Caki2 (cell line): ENCODE results near the gene BAG1. TPM values are rescaled to one million over a fixed set of nuclear protein-coding genes. Genes with fewer than 3 reads are reported as not detected.

Source experiments
- DNase-seq: peaks from one replicate; pipeline ENCODE4 v3.0.0-alpha.2; 2015; ENCODE audit warnings: low read depth
- in situ Hi-C: cut with HindIII; loops from 2 replicates; pipeline ENCODE4 v1.10.0; 2016; ENCODE audit warnings: low sequenced_read_pairs, low pct_unique_long_range_greater_than_20kb, mixed read lengths
- total RNA-seq: library from RNA; depleted of rRNA; stranded (reverse); fragments of >200 nt; shearing (Covaris generic); gene quantifications from 2 replicates; pipeline ENCODE4 v1.2.3, GENCODE V29; 2014; ENCODE audit warnings: low replicate concordance

Gene BAG1
- total RNA-seq, 1 experiment from 2014 or later, result 27.7 TPM

DNA sequence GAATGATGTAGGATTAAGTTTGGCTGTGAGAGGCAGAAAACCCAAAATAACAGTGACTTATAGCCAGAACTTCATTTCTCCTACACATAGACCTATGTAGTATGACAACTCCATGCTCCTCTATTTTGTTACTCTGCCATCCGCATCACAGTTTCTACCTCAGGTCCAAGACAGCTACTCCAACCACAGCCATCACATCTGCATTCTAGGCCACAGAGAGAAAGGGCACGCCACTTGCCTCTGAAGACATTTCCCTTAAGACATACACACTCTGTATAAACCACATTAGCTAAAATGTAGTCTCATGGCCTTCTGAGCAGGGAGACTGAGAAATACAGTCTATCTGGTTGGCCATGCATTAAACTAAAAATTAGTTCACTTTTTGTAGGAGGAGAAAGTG, 14.5 kb downstream of the BAG1 start:
- in situ Hi-C loops, result no loop called here
- no peak for DNase-seq

DNA sequence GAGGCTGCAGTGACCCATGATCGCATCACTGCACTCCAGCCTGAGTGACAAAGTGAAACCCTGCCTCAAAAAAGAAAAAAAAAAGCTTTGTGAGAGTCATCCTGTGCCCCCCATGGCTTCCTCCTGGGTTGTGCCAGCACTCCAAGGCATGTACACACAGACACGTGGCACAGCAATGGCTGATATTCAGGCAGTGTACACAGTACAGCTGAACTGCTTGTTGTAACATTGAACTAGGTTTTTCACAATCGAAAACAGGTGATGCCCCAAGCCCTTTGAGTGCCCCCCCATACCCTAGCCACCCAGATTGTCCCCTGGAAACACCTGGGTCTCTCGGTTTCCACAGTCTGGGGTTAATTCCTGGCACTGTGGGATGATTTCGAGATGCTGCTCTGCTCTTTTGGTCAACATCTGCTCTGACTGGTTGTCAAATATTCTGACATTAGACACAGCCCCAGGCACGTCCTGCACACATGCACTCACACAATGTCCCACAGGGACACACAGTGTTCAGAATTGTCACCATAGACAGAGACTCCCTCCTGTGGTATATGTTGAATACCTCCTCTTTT, 15.3 kb downstream of the BAG1 start:
- DNase-seq, result no peak
- in situ Hi-C loops, result no loop called here

DNA sequence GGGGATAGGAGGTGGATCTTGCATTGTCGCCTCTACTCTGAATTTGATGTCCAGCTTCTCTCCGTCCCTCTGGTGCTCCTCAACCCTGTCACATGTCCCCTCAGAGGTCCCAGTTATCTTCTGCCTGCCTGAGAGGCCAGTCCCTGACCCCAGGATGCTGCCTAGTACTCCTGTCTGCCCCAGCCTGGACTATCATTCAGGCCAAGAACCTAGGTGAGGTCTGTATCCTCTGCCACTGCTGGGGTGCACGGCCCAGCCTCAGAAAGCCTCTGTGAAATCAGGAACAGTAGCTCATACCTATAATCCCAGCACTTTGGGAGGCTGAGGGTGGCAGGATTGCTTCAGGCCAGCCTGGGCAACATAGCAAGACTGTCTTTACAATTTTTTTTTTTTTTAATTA, 15.9 kb downstream of the BAG1 start:
- in situ Hi-C loops, result no loop called here

DNA sequence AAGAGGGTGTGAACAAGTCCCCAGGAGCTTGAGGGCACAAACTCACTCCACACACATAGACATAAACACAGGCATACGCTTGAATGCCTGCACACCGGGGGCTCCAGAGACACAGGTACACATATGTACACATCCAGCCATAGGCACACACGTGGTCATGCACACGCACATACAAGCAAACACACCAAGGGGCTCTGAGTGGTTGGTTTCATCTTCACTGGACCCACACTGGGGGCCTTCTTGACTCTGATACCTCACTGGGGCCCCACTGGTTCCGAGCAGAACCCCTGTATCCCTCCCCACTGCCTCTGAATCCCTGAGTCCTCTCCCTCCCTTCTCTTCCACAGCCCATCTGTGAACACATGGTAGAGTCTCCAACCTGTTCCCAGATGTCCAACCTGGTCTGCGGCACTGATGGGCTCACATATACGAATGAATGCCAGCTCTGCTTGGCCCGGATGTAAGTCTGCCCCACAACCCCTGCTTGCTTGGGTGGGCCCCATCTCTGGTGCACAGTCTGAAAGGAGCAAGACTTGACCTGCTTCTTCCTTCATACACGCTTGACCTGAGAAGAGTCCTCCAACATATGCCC, 18.1 kb downstream of the BAG1 start:
- no peak for DNase-seq
- in situ Hi-C loops, result no loop called here

More for the DNA sequence above, 15.9 kb downstream of the BAG1 start:
- DNase-seq, result no peak

DNA sequence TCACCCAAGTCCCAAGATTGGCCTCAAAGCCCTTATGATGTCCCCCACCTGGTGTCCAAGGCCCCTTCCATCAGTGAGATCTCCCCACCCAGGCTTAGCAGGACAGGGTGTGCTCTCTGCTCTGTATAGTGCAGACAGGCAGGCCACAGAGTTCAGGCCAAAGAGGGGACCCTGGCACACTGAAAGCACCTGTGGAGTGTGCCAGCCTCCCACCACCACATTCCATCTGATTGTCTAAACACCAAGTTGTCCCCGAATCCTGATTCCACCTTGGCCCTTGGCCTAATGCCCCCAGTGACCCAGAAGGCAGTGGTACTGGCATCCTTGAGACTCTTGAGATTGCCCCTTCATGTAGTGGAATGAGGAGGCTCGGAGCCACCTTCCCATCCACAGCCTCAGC, 19.2 kb downstream of the BAG1 start:
- no peak for DNase-seq
- in situ Hi-C loops, result no loop called here

DNA sequence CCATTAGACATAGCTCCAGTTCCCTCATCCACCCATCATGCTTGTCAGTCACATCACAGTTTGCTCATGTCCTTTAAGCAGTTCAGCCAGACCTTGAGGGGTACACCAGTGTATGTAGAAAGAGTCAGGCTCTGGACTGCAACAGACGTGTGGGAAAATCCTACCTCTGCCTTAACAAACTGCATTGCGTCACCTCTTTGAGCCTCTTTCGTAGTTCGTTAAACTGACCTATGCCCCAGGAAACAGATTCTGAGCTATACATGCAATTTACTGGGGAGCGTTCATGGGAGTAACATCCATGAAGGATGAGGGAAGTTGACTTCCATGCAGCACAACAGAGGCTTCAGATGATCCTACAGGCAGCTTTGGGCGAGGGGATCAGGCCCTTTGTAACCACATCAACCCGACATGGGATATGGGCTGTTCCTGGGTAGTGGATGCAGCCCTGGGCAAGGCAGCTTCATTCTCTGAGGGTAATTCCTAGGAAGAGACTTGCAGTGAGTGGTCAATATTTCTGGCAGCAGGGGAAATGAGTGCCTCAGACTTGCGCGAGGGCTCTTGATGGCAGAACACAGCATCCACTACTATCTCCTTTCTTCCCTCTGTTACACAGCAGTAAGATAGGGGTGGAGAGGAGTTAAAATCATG, 20.2 kb downstream of the BAG1 start:
- no peak for DNase-seq
- in situ Hi-C loops, result no loop called here

DNA sequence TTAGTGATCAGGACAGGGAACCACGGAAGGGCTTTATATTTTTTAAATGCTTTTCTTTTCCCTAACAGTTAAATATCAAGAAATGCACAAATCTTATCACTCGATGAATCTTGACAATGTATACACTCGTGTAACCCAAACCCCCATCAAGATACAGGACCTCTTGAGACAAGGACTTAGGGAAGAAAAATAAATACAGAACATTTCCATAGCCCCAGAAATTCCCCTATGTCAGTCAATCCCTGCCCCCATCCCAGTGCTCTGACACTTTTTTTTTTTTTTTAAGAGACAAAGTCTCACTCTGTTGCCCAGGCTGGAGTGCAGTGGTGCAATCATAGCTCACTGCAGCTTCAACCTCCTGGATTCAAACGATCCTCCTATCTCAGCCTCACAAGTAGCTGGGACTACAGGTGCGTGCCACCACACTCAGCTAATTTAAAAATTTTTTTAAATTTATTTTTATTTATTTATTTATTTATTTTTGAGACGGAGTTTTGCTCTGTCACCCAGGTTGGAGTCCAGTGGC, 21.8 kb downstream of the BAG1 start:
- no peak for DNase-seq
- in situ Hi-C loops, result no loop called here

DNA sequence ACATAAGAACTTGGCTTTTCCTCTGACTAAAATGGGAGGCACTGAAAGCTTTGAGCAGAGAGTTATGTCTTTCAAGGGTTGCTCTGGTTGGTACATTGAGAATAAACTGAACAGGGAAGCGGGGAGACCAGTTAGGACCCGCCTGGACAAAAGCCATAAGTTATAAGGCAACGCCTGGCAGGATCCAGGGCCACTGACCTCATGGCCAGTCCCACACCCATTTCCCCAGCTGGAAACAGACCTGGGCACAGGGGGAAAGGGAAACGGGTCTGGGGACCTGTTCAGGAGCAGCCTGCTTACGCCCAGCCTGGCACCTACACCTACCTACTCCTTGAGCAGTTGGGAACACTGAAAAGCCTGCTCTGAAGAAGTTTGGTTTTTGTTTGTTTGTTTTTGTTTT, 23.2 kb downstream of the BAG1 start:
- no peak for DNase-seq
- in situ Hi-C loops, result no loop called here

DNA sequence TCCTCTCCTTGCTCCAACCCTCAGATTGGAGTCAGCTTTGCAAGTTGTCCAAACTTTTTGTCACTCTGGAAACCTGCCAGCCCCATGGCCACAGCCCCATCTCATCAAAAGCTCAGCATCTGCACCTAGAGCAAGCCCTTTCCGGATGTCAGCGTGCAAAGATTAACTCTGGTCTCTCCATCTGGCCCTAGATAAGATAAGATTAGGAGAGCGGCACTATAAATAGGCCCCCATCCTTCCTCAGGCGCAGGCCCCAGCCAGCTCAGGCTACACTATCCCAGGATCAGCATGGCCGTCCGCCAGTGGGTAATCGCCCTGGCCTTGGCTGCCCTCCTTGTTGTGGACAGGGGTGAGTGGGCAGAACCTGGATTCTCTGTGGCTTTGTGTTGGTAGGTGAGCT, 24.6 kb downstream of the BAG1 start, which contains the start of gene SPINK4:
TSS of gene SPINK4 (plus strand) at position 247 of the 400 bp plus-strand sequence. CDS start at position 289, 42 bp downstream.
- DNase-seq, result no peak

DNA sequence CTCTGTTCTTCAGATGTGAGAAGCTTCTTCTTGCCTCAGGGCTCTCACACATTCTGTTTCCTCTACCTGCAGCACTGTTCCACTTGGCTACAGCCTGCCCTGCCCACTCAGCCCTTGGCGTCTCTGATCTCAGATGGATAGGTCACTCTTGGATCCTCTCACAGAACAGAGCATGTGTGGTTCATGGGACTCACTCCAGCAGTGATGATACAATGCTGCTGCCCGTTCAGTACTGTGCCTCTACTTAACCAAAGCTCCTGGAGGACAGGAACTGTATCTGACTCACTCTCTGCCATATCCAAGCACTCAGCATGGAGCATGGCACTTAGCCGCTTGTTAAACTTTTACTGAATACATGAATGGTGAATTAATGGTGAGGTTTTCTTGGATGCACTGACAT, 27.9 kb downstream of the BAG1 start:
- in situ Hi-C loops, result no loop called here
- no peak for DNase-seq

More for the DNA sequence above, 24.6 kb downstream of the BAG1 start, which contains the start of gene SPINK4:
- in situ Hi-C loops, result no loop called here

DNA sequence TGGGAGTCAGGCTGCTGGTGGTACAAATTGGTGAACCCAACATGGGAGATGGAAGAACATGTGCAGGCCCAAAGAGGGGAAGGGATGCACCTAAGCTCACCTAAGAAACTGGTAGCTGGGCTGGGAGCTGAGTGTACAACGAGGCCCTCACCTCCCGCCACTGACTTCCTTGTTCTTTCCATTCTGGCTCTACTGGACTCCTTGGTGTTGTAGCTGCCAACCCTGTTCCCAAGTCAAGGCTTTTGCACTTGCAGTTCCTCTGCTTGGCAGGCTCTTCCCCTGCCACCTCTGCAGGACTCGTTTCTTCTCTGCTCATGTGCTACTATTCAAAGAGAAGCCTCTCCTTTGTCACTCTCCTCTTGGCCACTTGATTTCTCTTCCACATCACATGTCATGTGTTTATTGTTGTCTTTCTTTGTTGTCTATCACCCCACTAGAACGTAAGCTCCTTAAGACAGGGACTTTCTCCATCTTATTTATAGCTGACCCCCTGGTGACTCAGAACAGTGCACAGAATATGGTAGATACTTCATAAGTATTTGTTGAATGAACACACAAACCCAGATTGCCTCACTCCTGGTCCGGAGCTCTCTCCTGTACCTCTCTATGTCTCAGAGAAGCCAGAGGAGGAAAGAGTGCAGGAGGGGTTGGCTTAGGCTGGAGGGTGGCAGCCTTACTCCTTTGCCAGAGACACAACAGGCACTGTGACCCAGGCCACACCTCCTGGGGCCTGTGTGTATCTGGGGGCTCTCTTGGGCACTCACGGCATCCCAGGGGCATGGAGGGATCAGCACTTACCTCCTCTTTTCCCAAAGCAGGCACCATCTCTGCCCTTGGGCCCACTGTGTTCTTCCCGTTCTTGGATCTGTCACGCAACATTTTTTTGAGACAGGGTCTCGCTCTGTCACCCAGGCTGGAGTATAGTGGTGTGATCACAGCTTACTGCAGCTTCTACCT, 29.7 kb downstream of the BAG1 start:
- no peak for DNase-seq
- in situ Hi-C loops, result no loop called here

DNA sequence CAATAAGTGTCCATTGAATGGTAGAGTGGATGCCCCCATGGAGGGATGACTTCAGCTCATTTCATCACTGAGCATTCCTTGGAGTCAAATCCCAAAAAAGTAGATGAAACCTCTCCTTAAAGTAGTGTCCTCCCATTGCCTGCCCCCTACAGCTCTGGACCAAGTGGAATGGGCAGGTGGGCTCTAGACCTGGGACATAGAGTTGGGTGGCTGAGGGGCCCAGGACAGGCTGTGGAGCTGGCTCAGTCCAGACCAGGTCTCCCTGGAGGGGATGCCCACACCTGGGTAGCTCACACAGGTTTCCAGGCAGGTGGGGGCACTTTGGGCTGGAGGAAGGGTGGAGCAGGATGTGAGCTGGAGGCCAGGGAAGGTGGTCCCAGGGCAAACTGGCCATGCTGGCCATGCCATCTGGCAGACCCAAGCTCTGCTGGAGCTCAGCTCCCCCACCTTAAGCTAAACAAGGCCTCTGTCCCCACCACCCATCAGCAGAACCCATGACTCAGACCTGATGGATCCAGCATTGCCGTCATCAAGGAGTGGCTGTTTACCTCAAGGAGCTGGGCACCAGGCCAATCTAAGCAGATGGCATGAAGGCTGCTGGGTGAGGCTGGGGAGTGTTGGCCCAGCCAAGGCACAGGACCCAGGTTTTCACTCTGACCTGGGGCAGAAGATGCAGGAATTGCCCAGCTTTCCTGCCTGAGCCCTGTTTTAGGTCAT, 30.7 kb downstream of the BAG1 start:
- peak; percentile 86 for DNase-seq
- in situ Hi-C loops, result no loop called here

DNA sequence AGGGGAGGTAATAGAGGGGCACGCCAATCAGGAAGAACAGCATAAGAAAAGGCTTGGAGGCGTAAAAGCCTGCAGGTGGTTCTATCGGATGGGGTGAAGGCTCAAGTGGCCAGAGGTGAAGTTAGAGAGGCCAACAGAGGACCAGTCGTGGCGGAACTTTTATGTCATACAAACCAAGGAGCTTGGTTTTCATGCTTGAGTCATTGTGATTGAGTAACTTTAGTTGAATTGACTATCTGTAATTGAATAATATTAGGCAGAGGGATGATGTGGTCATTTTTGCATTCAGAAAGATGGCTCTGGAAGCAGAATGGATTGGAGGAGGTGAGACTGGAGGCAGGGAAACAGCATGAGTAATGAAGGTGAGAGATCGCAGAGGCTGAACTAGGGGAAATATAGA, 31.7 kb downstream of the BAG1 start:
- in situ Hi-C loops, result no loop called here
- DNase-seq, result no peak

DNA sequence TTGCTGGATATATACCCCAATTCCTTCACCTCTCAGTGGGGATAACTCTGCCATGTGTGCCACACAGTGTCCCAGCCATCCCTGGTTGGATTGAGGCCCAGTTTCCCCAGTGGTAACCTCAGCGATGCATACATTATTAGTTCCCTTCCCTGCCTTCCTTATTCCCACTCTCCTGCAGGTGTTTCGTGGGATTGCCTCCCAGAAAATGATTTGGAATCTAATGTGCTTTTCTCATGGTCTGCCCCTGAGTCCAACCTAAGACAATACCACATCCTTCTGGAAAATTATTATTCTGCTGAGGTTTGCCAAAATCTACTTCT, 32.9 kb downstream of the BAG1 start:
- in situ Hi-C loops, result no loop called here
- no peak for DNase-seq

DNA sequence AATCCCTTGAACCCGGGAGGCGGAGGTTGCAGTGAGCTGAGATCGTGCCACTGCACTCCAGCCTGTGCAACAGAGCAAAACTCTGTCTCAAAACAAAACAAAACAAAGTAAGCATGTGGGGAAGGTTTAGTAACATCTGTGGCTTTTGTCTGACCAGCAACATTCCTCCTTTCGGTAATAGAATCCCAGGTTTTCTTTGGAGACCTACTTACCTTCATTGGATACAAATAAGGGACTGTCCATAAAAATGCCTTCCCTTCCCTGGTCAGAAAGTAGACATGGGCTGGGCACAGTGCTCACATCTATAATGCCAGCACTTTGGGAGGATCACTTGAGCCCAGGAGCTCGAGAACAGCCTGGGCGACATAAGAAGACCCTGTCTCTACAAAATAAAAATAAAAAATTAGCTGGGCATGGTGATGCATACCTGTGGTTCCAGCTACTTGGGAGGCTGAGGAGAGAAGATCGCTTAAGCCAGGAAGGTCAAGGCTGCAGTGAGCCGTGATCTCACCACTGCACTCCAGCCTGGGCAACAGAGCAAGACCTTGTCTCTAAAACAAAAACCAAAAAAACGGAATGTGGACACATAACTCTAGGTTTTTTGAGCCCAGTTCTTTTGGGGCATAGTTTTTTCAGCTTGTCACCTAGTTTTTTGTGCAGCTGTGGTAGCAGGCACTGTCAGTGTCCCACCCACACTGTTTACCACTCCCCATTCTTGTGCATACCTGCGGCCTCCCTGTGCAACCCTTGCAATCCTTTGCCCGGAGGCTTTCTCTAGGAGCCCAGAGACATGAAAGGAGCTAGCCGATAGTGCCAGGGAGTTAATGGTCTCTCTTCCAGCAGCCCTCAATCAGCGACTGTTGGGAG, 33.5 kb downstream of the BAG1 start:
- DNase-seq, result peak; percentile 68

DNA sequence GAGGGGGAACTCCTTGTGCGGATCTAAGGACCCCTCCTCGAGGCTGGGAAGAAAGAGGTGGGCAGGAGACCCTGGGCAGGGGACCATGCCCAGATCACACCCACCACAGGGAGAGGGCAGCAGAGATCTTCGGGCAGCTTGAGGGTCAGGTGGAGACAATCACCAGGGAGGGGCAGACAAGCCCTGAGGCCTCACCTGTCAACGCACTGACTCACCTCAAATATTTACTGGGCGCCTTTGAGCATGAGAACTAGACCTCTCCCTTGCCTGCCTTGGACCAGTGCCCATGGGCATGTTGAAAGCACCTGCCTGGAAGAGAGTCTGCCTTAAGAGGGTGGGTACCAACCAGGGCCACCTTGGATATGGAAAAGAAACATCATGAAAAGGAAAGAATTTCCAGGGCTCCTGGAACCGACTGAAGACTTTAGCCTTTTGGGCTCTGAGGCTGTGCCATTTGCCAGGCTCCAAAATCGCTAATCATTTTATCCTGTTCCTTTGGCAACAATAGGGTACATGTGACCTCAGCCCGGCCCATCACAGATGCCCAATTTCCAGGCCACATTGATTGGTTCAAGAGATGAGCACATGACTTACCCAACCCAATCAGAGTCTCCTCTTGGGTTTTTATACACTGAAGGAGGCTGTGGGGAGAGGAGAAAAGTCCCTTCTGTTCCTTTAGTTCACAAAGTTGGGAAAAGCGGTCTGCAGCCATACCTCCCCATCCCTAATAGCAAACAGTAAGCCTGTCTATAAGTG, 35.0 kb downstream of the BAG1 start:
- peak; percentile 81 for DNase-seq
- in situ Hi-C loops, result no loop called here

More for the DNA sequence above, 33.5 kb downstream of the BAG1 start:
- in situ Hi-C loops, result no loop called here

DNA sequence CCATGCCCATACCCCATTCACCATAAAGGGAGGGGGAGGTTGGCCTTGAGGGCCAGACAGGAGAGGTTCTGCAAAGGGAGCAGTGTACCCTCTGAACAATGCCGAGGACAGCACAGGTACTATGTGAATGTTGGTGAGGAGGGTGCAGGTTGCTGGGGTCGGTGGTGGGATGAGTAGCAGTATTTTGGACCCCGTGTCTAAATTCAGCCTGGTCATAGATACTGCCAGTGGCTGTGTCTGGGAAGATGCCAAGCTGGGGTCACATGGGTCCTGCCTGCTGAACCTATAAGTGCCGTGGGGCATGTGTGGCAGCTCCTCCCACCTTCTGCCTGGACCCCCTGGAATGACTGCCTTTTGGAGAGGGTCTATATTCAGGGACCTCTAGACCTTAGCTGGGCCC, 35.9 kb downstream of the BAG1 start:
- in situ Hi-C loops, result no loop called here
- DNase-seq, result no peak
